Type B pancreatic cell (in vitro differentiated cells): ENCODE data around the gene JSRP1. TPM values are rescaled to one million over a fixed set of nuclear protein-coding genes. Genes with fewer than 3 reads are reported as not detected.

Experiments used
- DNase-seq: peaks from one replicate; pipeline ENCODE4 v3.0.0; 2021; ENCODE audit warnings: mixed read lengths; ENCODE audit not compliant: unreplicated experiment; ENCODE audit errors: extremely low spot score
- H3K27ac Mint-ChIP-seq: 2 replicates; pipeline ENCODE4 v1.8.0; 2021; ENCODE audit warnings: mild to moderate bottlenecking, mixed read lengths
- H3K27me3 Mint-ChIP-seq: 2 replicates; pipeline ENCODE4 v1.8.0; 2021; ENCODE audit warnings: mixed read lengths
- H3K36me3 Mint-ChIP-seq: 2 replicates; pipeline ENCODE4 v1.8.0; 2021; ENCODE audit warnings: mixed read lengths
- H3K4me1 Mint-ChIP-seq: one replicate; pipeline ENCODE4 v1.8.0; 2021; ENCODE audit warnings: mixed read lengths; ENCODE audit not compliant: unreplicated experiment
- H3K4me3 Mint-ChIP-seq: 2 replicates; pipeline ENCODE4 v1.8.0; 2021; ENCODE audit warnings: mild to moderate bottlenecking, mixed read lengths
- H3K9me3 Mint-ChIP-seq: 2 replicates; pipeline ENCODE4 v1.8.0; 2021; ENCODE audit warnings: mixed read lengths
- total RNA-seq: library from RNA; stranded (reverse); gene quantifications from 2 replicates; pipeline ENCODE4 v1.2.1, GENCODE V29; 2021; ENCODE audit warnings: low replicate concordance
- TF ChIP-seq, protein P1 (sequence below): fragments of 200-600 bp; sonication (generic); conservative IDR thresholded peaks from 2 replicates; pipeline ENCODE4 v1.5.0; 2021; ENCODE audit warnings: antibody characterized with exemption, mild to moderate bottlenecking

JSRP1 gene
- total RNA-seq, 1 donor from 2014 or later, result 0.72 TPM

DNA sequence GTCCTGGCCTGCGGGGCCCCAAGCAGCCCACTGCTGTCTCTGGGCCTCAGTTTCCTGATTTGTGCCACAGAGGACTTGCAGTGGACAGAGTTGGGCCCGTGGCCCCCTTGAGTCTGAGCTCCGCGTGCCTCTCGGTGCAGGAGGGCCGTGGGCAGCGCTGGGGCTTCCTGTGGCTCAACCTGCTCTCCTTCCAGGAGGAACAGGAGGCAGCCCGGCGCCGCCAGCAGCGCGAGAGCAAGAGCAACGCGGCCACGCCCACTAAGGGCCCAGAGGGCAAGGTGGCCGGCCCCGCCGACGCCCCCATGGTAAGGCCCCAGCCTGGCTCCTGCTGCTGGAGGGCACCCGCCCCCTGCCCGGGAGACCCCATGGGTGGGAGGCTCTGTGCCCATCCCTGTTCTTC, 46.0 kb downstream of the JSRP1 start:
- no peak overlapping the region for H3K27ac Mint-ChIP-seq
- TF ChIP-seq, protein P1, sequence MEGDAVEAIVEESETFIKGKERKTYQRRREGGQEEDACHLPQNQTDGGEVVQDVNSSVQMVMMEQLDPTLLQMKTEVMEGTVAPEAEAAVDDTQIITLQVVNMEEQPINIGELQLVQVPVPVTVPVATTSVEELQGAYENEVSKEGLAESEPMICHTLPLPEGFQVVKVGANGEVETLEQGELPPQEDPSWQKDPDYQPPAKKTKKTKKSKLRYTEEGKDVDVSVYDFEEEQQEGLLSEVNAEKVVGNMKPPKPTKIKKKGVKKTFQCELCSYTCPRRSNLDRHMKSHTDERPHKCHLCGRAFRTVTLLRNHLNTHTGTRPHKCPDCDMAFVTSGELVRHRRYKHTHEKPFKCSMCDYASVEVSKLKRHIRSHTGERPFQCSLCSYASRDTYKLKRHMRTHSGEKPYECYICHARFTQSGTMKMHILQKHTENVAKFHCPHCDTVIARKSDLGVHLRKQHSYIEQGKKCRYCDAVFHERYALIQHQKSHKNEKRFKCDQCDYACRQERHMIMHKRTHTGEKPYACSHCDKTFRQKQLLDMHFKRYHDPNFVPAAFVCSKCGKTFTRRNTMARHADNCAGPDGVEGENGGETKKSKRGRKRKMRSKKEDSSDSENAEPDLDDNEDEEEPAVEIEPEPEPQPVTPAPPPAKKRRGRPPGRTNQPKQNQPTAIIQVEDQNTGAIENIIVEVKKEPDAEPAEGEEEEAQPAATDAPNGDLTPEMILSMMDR, result no peak
- peaks cover 7% of the 10 kb centered on the region for H3K36me3 Mint-ChIP-seq
- H3K4me1 Mint-ChIP-seq, result no peaks in the 10 kb centered on the region
- no peak for DNase-seq
- no peaks in the 10 kb centered on the region for H3K27me3 Mint-ChIP-seq
- no peak overlapping the region for H3K4me3 Mint-ChIP-seq
- H3K9me3 Mint-ChIP-seq, result no peaks in the 10 kb centered on the region

DNA sequence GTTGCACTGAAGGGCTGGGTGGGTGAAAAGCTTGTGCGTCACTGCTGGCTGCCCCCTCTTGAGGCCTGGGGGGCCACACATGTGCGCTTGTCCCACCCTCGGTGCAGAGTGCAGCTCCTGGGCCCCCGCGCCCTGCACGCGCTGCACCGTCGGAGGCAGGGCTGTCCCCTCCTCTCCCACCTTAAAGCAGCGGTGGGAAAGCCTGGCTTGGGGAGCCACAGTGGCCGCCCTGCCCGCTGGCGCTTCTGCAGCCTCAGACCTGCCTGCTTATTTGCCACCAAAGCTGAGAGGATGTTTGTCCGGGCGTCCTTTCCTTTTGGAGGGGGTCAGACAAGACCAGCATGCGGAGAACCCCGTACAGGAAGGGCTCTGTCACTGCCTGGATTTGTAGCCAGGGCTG, 46.8 kb downstream of the JSRP1 start:
- TF ChIP-seq, protein P1, result no peak
- no peak for DNase-seq
- Mint-ChIP-seq H3K4me1 (no peaks in the 10 kb centered on the region), H3K27me3 (no peaks in the 10 kb centered on the region), H3K9me3 (no peaks in the 10 kb centered on the region), H3K36me3 (peaks cover 8% of the 10 kb centered on the region), H3K4me3 (no peak overlapping the region), H3K27ac (no peak overlapping the region)

DNA sequence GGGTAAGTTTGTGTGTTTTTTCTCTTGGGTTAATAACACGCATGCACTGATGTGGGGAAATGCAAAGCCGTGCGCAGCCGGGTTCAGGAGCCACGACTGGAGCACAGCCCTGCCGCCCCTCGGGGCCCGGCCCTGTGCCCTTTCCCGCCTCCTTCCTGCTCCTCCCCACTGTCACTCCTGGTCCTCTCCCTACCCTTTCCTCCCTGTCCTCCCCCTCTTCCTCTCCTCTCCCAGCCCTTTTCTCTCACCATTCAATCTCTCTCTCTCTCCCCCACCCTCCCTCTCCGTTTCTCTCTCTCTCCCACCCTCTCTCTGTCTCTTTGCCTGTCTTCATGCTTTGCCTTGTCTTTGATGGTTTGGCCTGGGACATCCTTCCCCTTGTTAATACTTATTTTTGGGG, 47.2 kb downstream of the JSRP1 start:
- H3K4me3 Mint-ChIP-seq, result no peak overlapping the region
- no peaks in the 10 kb centered on the region for H3K27me3 Mint-ChIP-seq
- H3K4me1 Mint-ChIP-seq, result no peaks in the 10 kb centered on the region
- no peak for DNase-seq
- TF ChIP-seq, protein P1, result no peak
- peaks cover 12% of the 10 kb centered on the region for H3K36me3 Mint-ChIP-seq
- no peak overlapping the region for H3K27ac Mint-ChIP-seq
- no peaks in the 10 kb centered on the region for H3K9me3 Mint-ChIP-seq

DNA sequence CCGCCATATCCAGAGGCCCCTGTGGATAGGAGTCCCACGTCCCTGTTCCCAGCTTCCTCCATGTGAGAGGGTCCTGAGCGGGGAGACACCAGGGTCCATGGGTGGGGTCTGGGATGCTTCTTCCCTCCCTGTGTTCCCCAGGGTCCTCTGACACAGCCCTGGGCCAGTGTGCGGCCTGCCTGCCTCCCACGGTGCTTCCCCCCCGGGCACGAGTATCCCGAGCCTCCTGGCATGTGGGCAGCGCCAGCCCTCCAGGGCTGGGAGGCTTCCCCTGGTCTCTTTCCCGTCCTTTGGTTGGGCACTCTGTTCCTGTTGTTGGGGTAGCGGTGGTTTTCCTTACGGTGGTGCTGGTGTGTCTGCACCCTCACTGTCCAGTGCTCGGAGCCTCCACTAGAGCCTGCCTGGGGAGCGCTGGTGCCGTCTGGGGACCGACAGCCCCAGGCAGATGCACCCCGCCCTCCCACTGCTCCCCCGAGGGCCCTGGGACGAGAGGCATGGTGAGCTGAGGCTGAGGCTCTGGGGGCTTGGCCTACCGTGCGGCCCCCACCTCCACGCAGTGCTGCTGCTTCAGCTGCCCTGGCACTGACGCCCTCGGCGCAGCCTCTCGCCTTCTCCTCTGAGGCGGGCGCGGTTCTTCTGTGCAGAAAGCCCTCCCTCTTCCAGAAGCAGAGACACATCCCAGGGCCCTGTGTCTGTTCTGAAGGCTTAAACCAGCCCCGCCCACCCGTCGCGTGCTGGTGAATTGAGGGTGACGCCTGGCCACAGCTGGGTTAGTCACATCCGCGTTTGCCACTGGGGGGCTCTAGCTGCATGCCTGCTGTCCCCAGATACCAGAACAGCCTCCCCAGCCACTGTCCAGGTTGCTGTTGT, 48.0 kb downstream of the JSRP1 start:
- TF ChIP-seq, protein P1, result no peak
- Mint-ChIP-seq H3K36me3 (peaks cover 13% of the 10 kb centered on the region), H3K27ac (no peak overlapping the region), H3K4me3 (no peak overlapping the region), H3K9me3 (no peaks in the 10 kb centered on the region), H3K4me1 (no peaks in the 10 kb centered on the region), H3K27me3 (no peaks in the 10 kb centered on the region)
- DNase-seq, result no peak

GRCh38 chr19:2207008-2207407, 49.2 kb downstream of the JSRP1 start:
- no peaks in the 10 kb centered on the region for H3K4me1 Mint-ChIP-seq
- H3K4me3 Mint-ChIP-seq, result no peak overlapping the region
- no peak overlapping the region for H3K27ac Mint-ChIP-seq
- H3K9me3 Mint-ChIP-seq, result no peaks in the 10 kb centered on the region
- H3K27me3 Mint-ChIP-seq, result no peaks in the 10 kb centered on the region
- no peak for DNase-seq
- H3K36me3 Mint-ChIP-seq, result peaks cover 13% of the 10 kb centered on the region
- TF ChIP-seq, protein P1, result no peak
